ENCODE data around the gene PTPN14. TPM values are rescaled to one million over a fixed set of nuclear protein-coding genes. Genes with fewer than 3 reads are reported as not detected.

PTPN14 gene
- polyA plus RNA-seq, 1 experiment = 34.2 TPM

DNA sequence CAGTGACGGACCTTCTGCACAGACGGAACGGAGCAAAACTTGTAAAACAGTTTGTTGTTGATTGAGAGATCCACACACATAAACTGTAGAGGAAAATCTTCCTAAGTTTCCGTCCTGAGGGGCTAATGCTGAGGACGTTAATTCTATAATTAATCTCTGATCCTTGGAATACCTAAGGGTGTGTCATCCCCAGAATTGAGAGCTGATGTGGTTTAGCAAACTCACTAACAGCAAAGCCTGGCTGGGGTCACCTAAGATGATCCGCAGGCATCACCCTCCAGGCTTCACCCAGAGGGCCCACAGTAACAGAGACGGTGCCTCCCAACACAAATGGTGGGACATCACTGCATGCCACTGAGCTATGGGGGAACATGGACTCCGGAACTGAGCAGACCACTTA, 172.9 kb downstream of the PTPN14 start:
- no peaks in the 10 kb centered on the region for H3K27me3 ChIP-seq (ENCODE audit: control insufficient read depth, insufficient read depth, low read length)
- ChIA-PET POLR2A (no interaction called here), CTCF (no interaction called here)
- no peak for DNase-seq (ENCODE audit: low read depth, low spot score)
- TF ChIP-seq, protein P1, sequence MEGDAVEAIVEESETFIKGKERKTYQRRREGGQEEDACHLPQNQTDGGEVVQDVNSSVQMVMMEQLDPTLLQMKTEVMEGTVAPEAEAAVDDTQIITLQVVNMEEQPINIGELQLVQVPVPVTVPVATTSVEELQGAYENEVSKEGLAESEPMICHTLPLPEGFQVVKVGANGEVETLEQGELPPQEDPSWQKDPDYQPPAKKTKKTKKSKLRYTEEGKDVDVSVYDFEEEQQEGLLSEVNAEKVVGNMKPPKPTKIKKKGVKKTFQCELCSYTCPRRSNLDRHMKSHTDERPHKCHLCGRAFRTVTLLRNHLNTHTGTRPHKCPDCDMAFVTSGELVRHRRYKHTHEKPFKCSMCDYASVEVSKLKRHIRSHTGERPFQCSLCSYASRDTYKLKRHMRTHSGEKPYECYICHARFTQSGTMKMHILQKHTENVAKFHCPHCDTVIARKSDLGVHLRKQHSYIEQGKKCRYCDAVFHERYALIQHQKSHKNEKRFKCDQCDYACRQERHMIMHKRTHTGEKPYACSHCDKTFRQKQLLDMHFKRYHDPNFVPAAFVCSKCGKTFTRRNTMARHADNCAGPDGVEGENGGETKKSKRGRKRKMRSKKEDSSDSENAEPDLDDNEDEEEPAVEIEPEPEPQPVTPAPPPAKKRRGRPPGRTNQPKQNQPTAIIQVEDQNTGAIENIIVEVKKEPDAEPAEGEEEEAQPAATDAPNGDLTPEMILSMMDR (IDR thresholded peaks at IDR 0.05; ENCODE audit: low read depth, low read length) = no peak
- no peak overlapping the region for H3K4me3 ChIP-seq (ENCODE audit: low read depth, low read length)
- peaks cover 2% of the 10 kb centered on the region; the same call in 1 of the 2 replicates for H3K9me3 ChIP-seq (ENCODE audit: control insufficient read depth, insufficient read depth, low read length)
- H3K27ac ChIP-seq (ENCODE audit: low read depth, low read length) = peak overlapping the region; percentile 55

DNA sequence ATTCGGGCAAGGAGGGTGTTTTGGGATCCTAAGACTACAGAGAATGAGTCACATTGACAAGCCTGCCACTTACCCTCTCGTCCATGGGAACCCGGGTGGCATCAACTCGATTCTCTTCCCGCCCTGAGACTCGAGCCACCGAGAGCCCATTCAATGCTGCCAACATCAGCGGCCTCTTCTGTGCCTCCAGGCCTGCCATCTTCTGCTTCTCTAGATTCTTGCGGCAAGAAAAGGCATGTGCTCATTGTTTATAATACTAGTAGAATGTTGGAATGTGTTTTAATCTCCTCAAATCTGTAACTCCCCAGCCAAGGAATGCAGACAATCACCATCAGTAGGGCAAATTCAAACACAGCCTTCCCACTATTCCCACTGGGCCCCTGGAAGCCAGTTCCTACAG, 173.5 kb downstream of the PTPN14 start:
- H3K4me3 ChIP-seq (ENCODE audit: low read depth, low read length) = no peak overlapping the region
- POLR2A ChIA-PET = interaction anchor here (0.6 kb wide), 1 partner anchor 22 kb away, joined by 3 read pairs; no protein-coding TSS in a partner anchor
- H3K27ac ChIP-seq (ENCODE audit: low read depth, low read length) = no peak overlapping the region
- H3K27me3 ChIP-seq (ENCODE audit: control insufficient read depth, insufficient read depth, low read length) = no peaks in the 10 kb centered on the region
- TF ChIP-seq, protein P1 (IDR thresholded peaks at IDR 0.05; ENCODE audit: low read depth, low read length) = no peak
- CTCF ChIA-PET = no interaction called here
- DNase-seq (ENCODE audit: low read depth, low spot score) = peak; percentile 43
- no peaks in the 10 kb centered on the region for H3K9me3 ChIP-seq (ENCODE audit: control insufficient read depth, insufficient read depth, low read length)

DNA sequence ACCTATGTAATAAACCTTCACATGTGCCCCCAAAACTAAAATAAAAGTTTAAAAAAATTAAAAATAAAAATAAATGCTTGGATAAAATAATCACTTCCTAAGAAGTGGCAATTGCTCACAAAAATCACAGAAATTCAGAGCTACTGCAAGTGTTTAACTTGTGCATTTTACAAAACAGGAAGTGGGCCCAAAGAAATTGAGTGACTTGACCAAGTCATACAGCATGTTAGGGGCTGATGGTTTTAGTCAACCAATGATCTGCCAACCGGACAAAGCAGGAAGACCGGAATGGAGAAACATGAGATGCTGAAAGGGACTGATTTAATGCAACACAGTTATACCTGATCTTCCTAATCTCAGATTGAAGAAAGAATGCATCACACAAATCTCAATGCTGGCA, 173.9 kb downstream of the PTPN14 start:
- TF ChIP-seq, protein P1 (IDR thresholded peaks at IDR 0.05; ENCODE audit: low read depth, low read length) = no peak
- POLR2A ChIA-PET = interaction anchor here (0.6 kb wide), 1 partner anchor 23 kb away, joined by 3 read pairs; no protein-coding TSS in a partner anchor
- no peak overlapping the region for H3K4me3 ChIP-seq (ENCODE audit: low read depth, low read length)
- DNase-seq (ENCODE audit: low read depth, low spot score) = no peak
- no peaks in the 10 kb centered on the region for H3K9me3 ChIP-seq (ENCODE audit: control insufficient read depth, insufficient read depth, low read length)
- CTCF ChIA-PET = interaction anchor here (1.2 kb wide), 1 partner anchor 259 kb away, joined by 4 read pairs; no protein-coding TSS in a partner anchor
- H3K27me3 ChIP-seq (ENCODE audit: control insufficient read depth, insufficient read depth, low read length) = no peaks in the 10 kb centered on the region
- H3K27ac ChIP-seq (ENCODE audit: low read depth, low read length) = no peak overlapping the region

DNA sequence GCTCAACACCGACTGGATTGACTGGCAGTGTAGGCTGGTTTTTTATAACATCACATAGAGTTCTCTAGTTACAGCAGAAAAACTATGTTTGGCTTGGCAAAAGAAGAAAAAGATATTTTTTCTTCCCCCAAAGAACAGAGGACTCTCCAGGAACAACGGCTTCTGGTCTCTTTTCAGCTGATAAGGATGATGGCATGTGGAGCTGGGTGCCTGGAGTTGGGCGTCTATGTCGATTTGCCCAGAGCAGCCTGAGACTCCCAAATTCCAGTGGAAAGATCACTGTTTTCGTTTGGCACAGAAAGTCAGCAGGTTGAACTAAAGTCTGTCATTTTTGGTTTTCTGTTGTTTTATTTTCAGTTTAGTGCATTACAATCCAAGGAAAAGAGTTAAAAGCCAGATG, 179.3 kb downstream of the PTPN14 start:
- no peak for DNase-seq (ENCODE audit: low read depth, low spot score)
- Histone ChIP-seq H3K27ac (ENCODE audit: low read depth, low read length) (no peak overlapping the region), H3K9me3 (ENCODE audit: control insufficient read depth, insufficient read depth, low read length) (no peaks in the 10 kb centered on the region), H3K4me3 (ENCODE audit: low read depth, low read length) (no peak overlapping the region), H3K27me3 (ENCODE audit: control insufficient read depth, insufficient read depth, low read length) (no peaks in the 10 kb centered on the region)
- ChIA-PET POLR2A (no interaction called here), CTCF (interaction anchor here (0.9 to 1.8 kb wide), 2 partner anchors 40 to 177 kb away, joined by 3 to 4 read pairs; no protein-coding TSS in a partner anchor)
- TF ChIP-seq, protein P1 (IDR thresholded peaks at IDR 0.05; ENCODE audit: low read depth, low read length) = no peak

DNA sequence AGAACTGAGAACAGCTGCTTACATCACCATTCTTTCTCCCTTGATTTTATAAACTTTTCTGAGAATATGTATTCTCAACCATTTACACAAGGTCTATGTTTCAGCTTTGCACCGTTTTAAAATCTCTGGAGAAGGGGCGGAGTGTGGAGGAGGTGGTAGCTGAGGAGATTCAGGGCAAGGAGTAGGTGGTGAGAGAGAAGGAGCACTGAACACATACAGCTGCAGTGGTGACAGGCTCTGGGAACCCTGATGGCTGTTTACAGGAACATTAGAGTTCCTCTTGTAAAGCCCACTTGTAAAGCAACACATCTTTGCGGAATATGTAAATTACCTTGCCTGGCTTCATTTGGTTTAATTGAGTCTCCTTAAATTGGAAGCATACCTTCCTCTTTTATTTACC, 180.8 kb downstream of the PTPN14 start:
- Histone ChIP-seq H3K9me3 (ENCODE audit: control insufficient read depth, insufficient read depth, low read length) (no peaks in the 10 kb centered on the region), H3K4me3 (ENCODE audit: low read depth, low read length) (no peak overlapping the region), H3K27ac (ENCODE audit: low read depth, low read length) (no peak overlapping the region), H3K27me3 (ENCODE audit: control insufficient read depth, insufficient read depth, low read length) (no peaks in the 10 kb centered on the region)
- POLR2A ChIA-PET = no interaction called here
- no peak for DNase-seq (ENCODE audit: low read depth, low spot score)
- CTCF ChIA-PET = interaction anchor here (1.8 kb wide), 1 partner anchor 39 kb away, joined by 4 read pairs; no protein-coding TSS in a partner anchor
- TF ChIP-seq, protein P1 (IDR thresholded peaks at IDR 0.05; ENCODE audit: low read depth, low read length) = no peak

Measured in AG04450 (cell line).